HUES6 (cell line): ENCODE data around the gene PCSK4.

Source experiments
- H3K27ac ChIP-seq: 2 replicates; pipeline ENCODE4 v1.7.0; 2013; ENCODE audit warnings: low read depth, mild to moderate bottlenecking, low read length, inconsistent platforms
- H3K27me3 ChIP-seq: 2 replicates; pipeline ENCODE4 v1.6.1; 2013; ENCODE audit warnings: low read length; ENCODE audit not compliant: control insufficient read depth, insufficient read depth
- H3K36me3 ChIP-seq: 2 replicates; pipeline ENCODE4 v1.6.1; 2013; ENCODE audit warnings: low read length; ENCODE audit not compliant: control insufficient read depth, insufficient read depth
- H3K4me1 ChIP-seq: 2 replicates; pipeline ENCODE4 v1.6.1; 2013; ENCODE audit warnings: low read length; ENCODE audit not compliant: control insufficient read depth, insufficient read depth
- H3K4me3 ChIP-seq: 2 replicates; pipeline ENCODE4 v1.5.1; 2013; ENCODE audit warnings: low read depth, low read length
- H3K9ac ChIP-seq: one replicate; pipeline ENCODE4 v1.6.1; 2013; ENCODE audit warnings: mild to moderate bottlenecking, low read length
- H3K9me3 ChIP-seq: 2 replicates; pipeline ENCODE4 v1.6.1; 2013; ENCODE audit warnings: low read depth, low read length; ENCODE audit not compliant: control insufficient read depth, insufficient read depth

The PCSK4 gene

GRCh38 chr19:1494115-1494815, 4.1 kb upstream of the PCSK4 start:
- no peak overlapping the region for H3K4me3 ChIP-seq
- H3K36me3 ChIP-seq: no peaks in the 10 kb centered on the region
- H3K27me3 ChIP-seq: peaks cover 43% of the 10 kb centered on the region
- H3K4me1 ChIP-seq: peaks cover 4% of the 10 kb centered on the region; the same call in 1 of the 2 replicates
- H3K27ac ChIP-seq: no peak overlapping the region
- H3K9me3 ChIP-seq: no peaks in the 10 kb centered on the region
- H3K9ac ChIP-seq: no peak overlapping the region

- Histone ChIP-seq H3K9me3 (no peaks in the 10 kb centered on the region), H3K36me3 (no peaks in the 10 kb centered on the region), H3K9ac (no peak overlapping the region), H3K4me3 (no peak overlapping the region), H3K4me1 (peaks cover 5% of the 10 kb centered on the region; the same call in 1 of the 2 replicates), H3K27ac (no peak overlapping the region), H3K27me3 (peaks cover 43% of the 10 kb centered on the region)
Measured at GRCh38 chr19:1492474-1493006, 2.4 kb upstream of the PCSK4 start.

GRCh38 chr19:1491849-1492170, 1.7 kb upstream of the PCSK4 start:
- H3K9me3 ChIP-seq: no peaks in the 10 kb centered on the region
- H3K9ac ChIP-seq: no peak overlapping the region
- H3K27ac ChIP-seq: no peak overlapping the region
- H3K4me1 ChIP-seq: peaks cover 5% of the 10 kb centered on the region; the same call in 1 of the 2 replicates
- peaks cover 43% of the 10 kb centered on the region for H3K27me3 ChIP-seq
- no peaks in the 10 kb centered on the region for H3K36me3 ChIP-seq
- H3K4me3 ChIP-seq: peak overlapping the region; percentile 83

DNA sequence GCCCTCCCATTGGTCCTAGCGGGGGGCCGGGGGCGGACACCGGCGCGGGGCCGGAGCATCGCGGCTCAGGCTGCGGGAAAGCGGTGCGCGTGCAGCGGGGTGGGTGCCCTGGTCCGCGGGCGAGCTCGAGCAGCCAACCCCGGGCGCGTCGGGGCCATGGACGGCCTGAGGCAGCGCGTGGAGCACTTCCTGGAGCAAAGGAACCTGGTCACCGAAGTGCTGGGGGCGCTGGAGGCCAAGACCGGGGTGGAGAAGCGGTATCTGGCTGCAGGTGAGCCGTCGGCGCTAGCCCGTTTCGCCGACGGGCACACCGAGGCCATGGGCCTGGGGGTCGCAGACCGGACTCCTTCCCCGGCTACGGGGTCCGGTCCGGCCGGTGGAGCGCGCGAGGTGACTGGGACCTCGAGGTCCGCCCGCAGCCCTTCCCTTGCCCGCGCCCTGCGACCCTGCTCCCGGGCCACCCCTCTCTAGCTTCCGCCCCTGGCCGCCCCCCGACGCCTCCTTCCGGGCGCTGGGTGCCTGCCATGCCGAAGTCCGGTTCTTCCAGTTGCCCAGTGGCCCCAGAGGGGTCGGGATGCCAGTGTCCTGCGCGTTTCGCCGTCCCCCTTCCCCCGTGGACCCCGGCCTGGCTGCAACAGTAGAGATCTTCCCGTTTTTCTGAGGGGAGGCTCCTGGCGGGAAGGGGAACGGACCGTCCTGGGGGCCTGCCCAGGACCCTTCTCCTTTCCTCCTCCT, 1.1 kb upstream of the PCSK4 start, which contains the start of gene REEP6:
Gene REEP6, plus strand, starts transcription at position 68 of the 735 bp plus-strand sequence. Its CDS starts 89 bp downstream, at position 157.
- H3K4me3 ChIP-seq: peak within 1 kb of the TSS; percentile 83
- no peak within 1 kb of the TSS for H3K27ac ChIP-seq
- peak within 1 kb of the TSS; percentile 32 for H3K9ac ChIP-seq
- H3K4me1 ChIP-seq: peaks cover 5% of the 10 kb centered on the region; the same call in 1 of the 2 replicates
- H3K36me3 ChIP-seq: no peaks in the 10 kb centered on the region
- H3K27me3 ChIP-seq: peaks cover 43% of the 10 kb centered on the region
- H3K9me3 ChIP-seq: no peaks in the 10 kb centered on the region

DNA sequence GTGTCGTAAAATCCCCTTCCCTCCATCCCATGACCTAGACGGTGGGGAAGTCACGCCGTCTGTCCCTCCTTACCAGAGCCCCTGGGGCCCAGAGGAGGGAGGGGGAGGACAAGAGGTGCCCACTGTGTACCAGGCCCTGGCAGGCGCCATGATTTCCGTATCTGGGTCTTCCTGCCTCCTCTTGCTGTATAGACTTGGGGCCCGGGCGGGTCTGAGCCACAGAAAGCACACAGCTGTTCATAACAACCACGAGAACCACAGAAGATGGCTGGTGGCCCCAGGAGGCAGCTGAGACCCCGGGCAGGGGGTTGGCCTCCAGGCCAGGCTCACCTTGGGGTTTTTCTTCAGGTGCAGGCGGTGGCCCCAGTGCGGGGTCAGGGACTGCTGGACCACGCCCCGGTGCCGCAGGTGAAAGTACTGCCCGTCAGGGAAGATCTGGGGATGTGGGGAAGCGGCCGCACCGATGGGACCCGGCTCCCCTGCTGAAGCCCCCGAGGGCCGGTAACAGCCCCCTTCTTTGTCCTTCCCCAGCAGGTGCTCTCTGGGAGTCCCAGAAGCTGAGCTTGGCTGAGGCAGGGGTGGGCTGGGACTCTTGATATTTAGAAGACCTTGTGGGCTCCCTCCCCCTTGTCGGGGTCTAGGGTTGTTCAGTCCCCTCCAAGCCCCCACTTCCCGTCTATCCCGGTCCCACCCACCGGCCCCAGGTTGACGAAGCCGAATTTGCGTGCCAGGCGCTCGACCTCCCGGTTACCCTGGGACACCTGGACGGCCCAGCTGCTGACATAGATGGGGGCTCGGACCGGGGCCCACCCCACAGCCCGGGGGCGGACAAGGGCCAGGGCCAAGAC, 463 bp downstream of the PCSK4 start:
- H3K36me3 ChIP-seq: no peaks in the 10 kb centered on the region
- no peaks in the 10 kb centered on the region for H3K9me3 ChIP-seq
- peak overlapping the region; percentile 60 for H3K4me3 ChIP-seq
- H3K27ac ChIP-seq: no peak overlapping the region
- H3K4me1 ChIP-seq: peaks cover 5% of the 10 kb centered on the region; the same call in 1 of the 2 replicates
- H3K9ac ChIP-seq: peak overlapping the region; percentile 19
- peaks cover 36% of the 10 kb centered on the region for H3K27me3 ChIP-seq

DNA sequence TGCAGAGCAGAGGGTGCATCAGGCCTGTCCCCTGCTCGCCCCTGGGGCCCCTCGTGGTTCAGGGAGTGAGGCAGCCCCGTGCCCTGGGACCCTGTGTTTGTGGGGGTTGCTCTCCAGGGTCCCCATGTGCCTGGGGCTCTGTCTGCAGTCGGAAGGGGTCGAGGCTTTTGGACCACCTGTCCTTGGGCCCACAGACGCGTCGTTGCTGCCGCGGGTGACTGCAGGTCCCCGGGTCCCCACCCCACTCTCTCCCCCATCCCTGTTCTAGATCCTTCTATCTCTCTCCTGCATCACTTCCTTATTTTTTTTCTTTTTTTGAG, 1.9 kb downstream of the PCSK4 start:
- no peak overlapping the region for H3K4me3 ChIP-seq
- peaks cover 23% of the 10 kb centered on the region for H3K27me3 ChIP-seq
- no peaks in the 10 kb centered on the region for H3K9me3 ChIP-seq
- H3K9ac ChIP-seq: no peak overlapping the region
- peaks cover 5% of the 10 kb centered on the region; the same call in 1 of the 2 replicates for H3K4me1 ChIP-seq
- no peaks in the 10 kb centered on the region for H3K36me3 ChIP-seq
- no peak overlapping the region for H3K27ac ChIP-seq

DNA sequence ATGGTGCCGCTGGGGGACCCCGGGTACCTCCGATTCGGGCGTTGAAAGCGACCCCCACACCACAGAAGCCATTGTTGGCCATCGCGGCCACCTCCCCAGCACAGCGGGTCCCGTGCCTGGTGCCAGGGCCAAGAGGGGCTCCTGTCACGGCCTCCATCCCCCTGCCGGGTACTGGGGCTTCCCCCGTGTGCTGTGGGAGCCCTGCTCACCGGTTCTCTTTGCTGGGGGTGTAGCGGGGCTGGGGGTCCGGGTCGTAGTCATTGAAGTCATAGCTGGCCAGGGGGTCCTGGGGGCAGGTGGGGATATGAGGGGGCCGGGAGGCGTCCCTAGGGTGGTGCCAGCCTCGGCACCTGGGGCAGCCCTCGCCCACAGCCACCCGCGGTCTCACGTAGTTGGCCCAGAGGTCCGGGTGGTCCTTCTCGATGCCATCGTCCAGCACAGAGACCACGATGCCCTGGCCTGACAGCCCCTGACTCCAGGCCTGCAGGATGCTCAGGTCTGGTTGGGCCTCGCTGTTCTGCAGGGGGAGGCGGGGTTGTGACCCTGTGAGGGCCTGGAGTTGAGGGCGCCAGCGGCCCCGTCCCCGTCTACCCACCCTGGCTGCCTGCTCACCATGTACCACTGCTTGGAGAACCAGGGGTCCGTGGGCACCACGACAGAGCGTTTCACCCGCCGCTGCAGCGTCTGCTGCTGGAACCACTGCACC, 2.4 kb downstream of the PCSK4 start:
- no peak overlapping the region for H3K27ac ChIP-seq
- H3K4me3 ChIP-seq: no peak overlapping the region
- H3K36me3 ChIP-seq: no peaks in the 10 kb centered on the region
- H3K4me1 ChIP-seq: peaks cover 5% of the 10 kb centered on the region; the same call in 1 of the 2 replicates
- H3K9ac ChIP-seq: no peak overlapping the region
- H3K27me3 ChIP-seq: peaks cover 17% of the 10 kb centered on the region
- H3K9me3 ChIP-seq: no peaks in the 10 kb centered on the region

- Histone ChIP-seq H3K4me1 (peaks cover 5% of the 10 kb centered on the region; the same call in 1 of the 2 replicates), H3K27ac (no peak overlapping the region), H3K4me3 (no peak overlapping the region), H3K9ac (no peak overlapping the region), H3K27me3 (peaks cover 10% of the 10 kb centered on the region), H3K9me3 (no peaks in the 10 kb centered on the region), H3K36me3 (no peaks in the 10 kb centered on the region)
Measured at GRCh38 chr19:1486720-1487575, 3.2 kb downstream of the PCSK4 start.

GRCh38 chr19:1483979-1484428, 6.1 kb downstream of the PCSK4 start:
- Histone ChIP-seq H3K4me1 (no peaks in the 10 kb centered on the region), H3K4me3 (no peak overlapping the region), H3K27me3 (no peaks in the 10 kb centered on the region), H3K9ac (no peak overlapping the region), H3K9me3 (no peaks in the 10 kb centered on the region), H3K36me3 (no peaks in the 10 kb centered on the region), H3K27ac (no peak overlapping the region)
